HG03159 (cell line): Measurements from ENCODE around the gene ZFPL1.

Experiments used
- ATAC-seq: cut with Tn5 transposase; IDR thresholded peaks from one replicate; pipeline ENCODE4 v1.9.1; 2021; ENCODE audit warnings: mild to moderate bottlenecking, moderate library complexity; ENCODE audit not compliant: unreplicated experiment

The ZFPL1 gene

GRCh38 chr11:65059959-65060824 is 23.8 kb upstream of the ZFPL1 start:
- ATAC-seq = no peak

- ATAC-seq = no peak
Observed at GRCh38 chr11:65060913-65061408, 23.1 kb upstream of the ZFPL1 start.

- ATAC-seq = no peak
Observed at GRCh38 chr11:65063532-65063931, 20.5 kb upstream of the ZFPL1 start.

- ATAC-seq = no peak
Observed at GRCh38 chr11:65064847-65065240, 19.2 kb upstream of the ZFPL1 start.

GRCh38 chr11:65065851-65066250 is 18.2 kb upstream of the ZFPL1 start:
- no peak for ATAC-seq

- no peak for ATAC-seq
Observed at GRCh38 chr11:65066315-65066714, 17.7 kb upstream of the ZFPL1 start.

GRCh38 chr11:65066805-65067291 is 17.2 kb upstream of the ZFPL1 start:
- no peak for ATAC-seq

GRCh38 chr11:65067446-65067845 is 16.6 kb upstream of the ZFPL1 start:
- ATAC-seq = no peak

- no peak for ATAC-seq
Observed at GRCh38 chr11:65069217-65069616, 14.8 kb upstream of the ZFPL1 start.

GRCh38 chr11:65071907-65072630 is 12.0 kb upstream of the ZFPL1 start:
- ATAC-seq = no peak

- no peak for ATAC-seq
Observed at GRCh38 chr11:65072631-65072966, 11.4 kb upstream of the ZFPL1 start.

GRCh38 chr11:65077451-65077850 is 6.6 kb upstream of the ZFPL1 start:
- no peak for ATAC-seq

- ATAC-seq = no peak
Observed at GRCh38 chr11:65078151-65078550, 5.9 kb upstream of the ZFPL1 start.

GRCh38 chr11:65078786-65079342 is 5.2 kb upstream of the ZFPL1 start:
- ATAC-seq = no peak

GRCh38 chr11:65083134-65083833 is 738 bp upstream of the ZFPL1 start:
- peak; percentile 16 for ATAC-seq

- ATAC-seq = peak; percentile 4
Observed at GRCh38 chr11:65084598-65085375, 765 bp downstream of the ZFPL1 start.

- ATAC-seq = no peak
Observed at GRCh38 chr11:65085446-65085845, 1.4 kb downstream of the ZFPL1 start.

GRCh38 chr11:65086809-65087208 is 2.8 kb downstream of the ZFPL1 start:
- ATAC-seq = no peak

- ATAC-seq = no peak
Observed at GRCh38 chr11:65087216-65087615, 3.2 kb downstream of the ZFPL1 start.

- no peak for ATAC-seq
Observed at GRCh38 chr11:65087827-65088226, 3.8 kb downstream of the ZFPL1 start.
